AG04450 (cell line): Measurements from ENCODE around the gene RGS7. TPM values are rescaled to one million over a fixed set of nuclear protein-coding genes. Genes with fewer than 3 reads are reported as not detected.

Experiments used
- CTCF ChIA-PET: fragments of 300-600, 350-600 bp; formaldehyde crosslinking; extraction: SDS; loops from one replicate; lab custom pipeline; 2022; ENCODE audit warnings: antibody characterized with exemption, inconsistent platforms; lab: Charles Lee
- POLR2A ChIA-PET: fragments of 350-600 bp; formaldehyde crosslinking; extraction: SDS; loops from one replicate; lab custom pipeline; 2021; ENCODE audit warnings: antibody characterized with exemption, inconsistent platforms; lab: Yijun Ruan, JAX
- DNase-seq: peaks from one replicate; pipeline ENCODE4 v3.0.0-alpha.2; 2011; ENCODE audit warnings: low read depth, low spot score
- H3K27ac ChIP-seq: one replicate; pipeline ENCODE4 v1.5.1; 2012; ENCODE audit warnings: low read depth, low read length, control low read depth
- H3K27me3 ChIP-seq: one replicate; pipeline ENCODE4 v1.6.0; 2012; ENCODE audit warnings: low read length; ENCODE audit not compliant: control insufficient read depth, insufficient read depth
- H3K4me3 ChIP-seq: 2 replicates; pipeline ENCODE4 v1.5.1; 2011; ENCODE audit warnings: mild to moderate bottlenecking, low read depth, low read length, control low read depth
- H3K9me3 ChIP-seq: 2 replicates; pipeline ENCODE4 v1.5.1; 2012; ENCODE audit warnings: low read length; ENCODE audit not compliant: control insufficient read depth, insufficient read depth
- CTCF ChIP-seq: IDR thresholded peaks from 2 replicates; pipeline ENCODE4 v1.5.1; 2011; ENCODE audit warnings: low read depth, low read length, control low read depth, inconsistent platforms
- polyA plus RNA-seq: library from polyadenylated mRNA; depleted of rRNA; stranded (reverse); fragments of >200 nt; gene quantifications from 2 replicates; pipeline ENCODE4 v1.2.3, GENCODE V29; 2011

RGS7 gene
- polyA plus RNA-seq, 1 experiment: 0.29 TPM

DNA sequence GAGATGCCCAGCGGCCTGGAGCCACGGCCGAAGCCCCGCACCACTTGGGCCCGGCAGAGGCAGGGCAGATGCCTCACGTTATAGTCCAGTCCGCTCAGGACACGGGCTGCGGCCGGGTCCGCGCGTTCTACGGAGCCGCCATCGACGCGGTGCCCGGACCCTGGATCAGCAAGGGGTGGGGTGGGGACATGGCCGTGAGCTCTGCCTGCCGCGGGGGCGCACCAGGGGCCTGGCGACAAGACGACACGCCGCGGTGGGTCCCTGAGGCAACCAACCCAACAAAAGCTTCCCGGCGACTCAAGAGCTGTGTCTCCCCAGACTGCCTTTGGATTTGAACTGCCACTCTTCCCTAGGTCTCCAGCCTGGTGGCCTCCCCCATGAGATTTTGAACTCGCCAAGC, 533.6 kb downstream of the RGS7 start:
- no peak for DNase-seq
- no peak for TF ChIP-seq CTCF
- CTCF ChIA-PET: interaction anchor here (0.5 kb wide), 1 partner anchor 94 kb away, joined by 6 read pairs; no protein-coding TSS in a partner anchor
- POLR2A ChIA-PET: interaction anchor here (0.6 kb wide), 1 partner anchor 1922 kb away, joined by 4 read pairs; no protein-coding TSS in a partner anchor
- Histone ChIP-seq H3K27ac (no peak overlapping the region), H3K4me3 (no peak overlapping the region), H3K9me3 (peaks cover 6% of the 10 kb centered on the region; the same call in 1 of the 2 replicates), H3K27me3 (no peaks in the 10 kb centered on the region)

DNA sequence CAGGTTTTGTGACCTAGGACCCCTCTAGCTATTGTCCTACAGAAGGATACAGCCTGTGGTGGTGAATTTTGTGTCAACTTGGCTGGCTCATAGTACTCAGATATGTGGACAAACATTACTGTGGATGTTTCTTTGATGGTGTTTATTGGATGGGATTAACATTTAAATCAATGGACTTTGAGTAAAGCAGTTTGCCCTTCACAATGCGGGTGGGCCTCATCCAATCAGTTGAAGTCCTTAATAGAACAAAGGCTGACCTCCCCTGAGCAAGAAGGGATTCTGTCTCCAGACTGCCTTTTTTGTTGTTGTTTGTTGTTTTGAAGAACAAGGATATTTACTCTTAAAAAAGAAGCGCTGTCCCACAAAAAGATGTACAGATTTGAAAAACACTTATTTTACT, 535.1 kb downstream of the RGS7 start:
- TF ChIP-seq CTCF: no peak
- H3K27me3 ChIP-seq: no peaks in the 10 kb centered on the region
- no peak overlapping the region for H3K27ac ChIP-seq
- H3K4me3 ChIP-seq: no peak overlapping the region
- ChIA-PET CTCF (no interaction called here), POLR2A (no interaction called here)
- no peak for DNase-seq
- H3K9me3 ChIP-seq: peaks cover 6% of the 10 kb centered on the region; the same call in 1 of the 2 replicates

DNA sequence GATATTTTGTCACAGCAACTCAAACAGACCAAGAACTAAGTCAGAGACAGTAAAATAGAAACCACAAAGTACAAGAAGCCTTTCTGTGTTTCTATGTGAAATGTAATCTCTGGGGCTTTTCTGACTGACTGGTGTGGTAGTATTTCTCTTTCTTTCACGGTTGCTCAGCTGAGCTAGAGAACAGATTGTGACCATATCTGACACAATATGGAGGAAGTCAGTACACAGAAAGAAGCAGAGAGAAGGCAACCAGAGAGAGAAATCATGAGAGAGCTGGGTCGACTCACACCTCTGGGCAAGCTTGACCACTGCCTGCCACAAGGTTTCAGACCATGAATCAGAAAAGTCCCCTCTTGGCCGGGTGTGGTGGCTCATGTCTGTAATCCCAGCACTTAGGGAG, 536.2 kb downstream of the RGS7 start:
- POLR2A ChIA-PET: no interaction called here

DNA sequence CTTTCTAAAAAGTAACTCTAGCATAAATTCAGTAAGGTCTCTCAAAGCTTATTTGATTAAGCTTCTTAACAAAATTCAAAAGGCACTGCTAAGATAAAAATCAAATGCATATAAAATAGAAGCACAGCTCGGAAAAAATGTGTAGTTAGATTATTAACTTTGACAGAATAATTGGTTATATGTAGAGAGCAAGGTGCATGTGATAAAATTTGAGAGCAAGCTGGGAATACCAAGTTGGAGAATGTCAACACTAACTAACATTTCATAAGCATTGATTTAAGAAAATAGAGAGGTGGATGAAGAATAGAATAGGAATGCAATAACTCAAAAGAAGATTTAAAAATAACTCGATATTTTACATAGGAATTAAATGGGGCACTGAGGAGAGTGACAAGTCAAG, 540.5 kb downstream of the RGS7 start:
- H3K27ac ChIP-seq: no peak overlapping the region
- TF ChIP-seq CTCF: no peak
- H3K4me3 ChIP-seq: no peak overlapping the region
- no peak for DNase-seq
- ChIA-PET POLR2A (no interaction called here), CTCF (no interaction called here)
- H3K27me3 ChIP-seq: no peaks in the 10 kb centered on the region
- no peaks in the 10 kb centered on the region for H3K9me3 ChIP-seq

More for the DNA sequence above, 536.2 kb downstream of the RGS7 start:
- Histone ChIP-seq H3K9me3 (peaks cover 6% of the 10 kb centered on the region; the same call in 1 of the 2 replicates), H3K4me3 (no peak overlapping the region), H3K27me3 (no peaks in the 10 kb centered on the region), H3K27ac (no peak overlapping the region)
- no peak for TF ChIP-seq CTCF
- CTCF ChIA-PET: no interaction called here
- DNase-seq: no peak

DNA sequence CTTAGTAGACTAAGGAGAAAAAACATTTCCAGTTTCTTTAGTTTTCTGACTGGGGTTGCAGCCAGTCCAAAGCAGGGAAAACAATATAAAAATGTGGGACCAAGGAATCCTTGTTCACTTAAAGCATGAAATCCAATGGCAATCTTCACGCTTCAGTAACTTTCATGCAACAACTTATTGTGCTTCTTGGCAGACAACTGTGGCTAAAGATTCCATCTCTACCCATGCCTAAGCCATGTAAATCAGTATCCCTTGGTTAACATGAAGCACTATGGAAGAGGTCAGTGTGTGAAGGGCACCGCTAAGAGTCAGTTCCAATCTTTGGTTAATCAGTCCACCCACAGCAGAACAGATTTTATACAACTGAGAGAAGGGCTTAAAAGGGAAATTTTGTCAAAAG, 543.3 kb downstream of the RGS7 start:
- Histone ChIP-seq H3K4me3 (no peak overlapping the region), H3K27me3 (no peaks in the 10 kb centered on the region), H3K27ac (no peak overlapping the region), H3K9me3 (no peaks in the 10 kb centered on the region)
- POLR2A ChIA-PET: no interaction called here
- CTCF ChIA-PET: no interaction called here
- TF ChIP-seq CTCF: no peak
- no peak for DNase-seq
